HG02610 (cell line): ENCODE results near the gene MRPL54.

Source experiments
- ATAC-seq: cut with Tn5 transposase; IDR thresholded peaks from one replicate; pipeline ENCODE4 v1.9.1; 2021; ENCODE audit warnings: mild to moderate bottlenecking, moderate library complexity; ENCODE audit not compliant: unreplicated experiment

The MRPL54 gene

DNA sequence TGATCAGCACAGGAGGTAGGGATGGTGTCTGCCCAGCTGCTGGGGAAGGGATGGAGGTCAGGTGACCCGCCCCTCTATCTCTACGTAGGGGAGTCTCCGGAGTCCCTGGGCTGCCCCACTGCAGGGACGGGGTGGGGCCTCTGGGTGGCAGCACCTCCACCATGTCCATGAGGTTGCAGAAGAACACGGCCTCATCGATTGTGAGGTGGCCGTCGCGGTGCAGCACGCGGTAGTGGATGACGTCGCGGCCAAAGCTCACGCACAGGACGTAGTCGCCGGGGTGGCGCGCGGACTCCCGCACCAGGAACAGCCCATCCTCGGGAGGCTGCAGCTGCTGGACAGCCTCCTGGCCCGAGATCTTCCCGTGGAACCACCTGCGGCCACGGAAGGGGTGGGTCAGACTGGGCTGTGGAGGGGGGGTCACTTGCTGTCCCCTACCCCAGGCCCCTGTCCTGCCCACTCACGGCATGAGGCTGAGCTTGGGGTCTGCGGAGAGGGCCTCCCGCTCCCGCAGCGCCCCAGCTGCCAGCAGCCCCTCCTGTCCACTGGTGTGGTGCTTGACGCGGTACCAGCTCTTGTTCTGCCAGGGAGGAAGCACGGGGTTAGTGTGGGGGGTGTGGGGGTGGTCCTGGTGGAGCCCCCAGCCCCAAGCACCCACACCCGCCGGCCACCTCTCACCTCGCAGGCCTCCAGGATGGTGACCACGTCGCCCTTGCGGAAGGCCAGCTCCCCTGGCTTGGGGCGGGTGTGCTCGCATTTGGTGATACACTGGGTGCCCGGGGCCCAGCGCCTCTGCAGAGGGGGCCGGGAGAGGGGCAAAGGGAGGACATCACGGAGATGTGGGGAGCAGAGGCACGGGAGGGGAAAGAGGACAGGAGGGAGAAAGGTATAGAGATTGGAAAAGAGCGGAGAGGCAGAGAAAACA is 21.4 kb downstream of the MRPL54 start:
- ATAC-seq: no peak

DNA sequence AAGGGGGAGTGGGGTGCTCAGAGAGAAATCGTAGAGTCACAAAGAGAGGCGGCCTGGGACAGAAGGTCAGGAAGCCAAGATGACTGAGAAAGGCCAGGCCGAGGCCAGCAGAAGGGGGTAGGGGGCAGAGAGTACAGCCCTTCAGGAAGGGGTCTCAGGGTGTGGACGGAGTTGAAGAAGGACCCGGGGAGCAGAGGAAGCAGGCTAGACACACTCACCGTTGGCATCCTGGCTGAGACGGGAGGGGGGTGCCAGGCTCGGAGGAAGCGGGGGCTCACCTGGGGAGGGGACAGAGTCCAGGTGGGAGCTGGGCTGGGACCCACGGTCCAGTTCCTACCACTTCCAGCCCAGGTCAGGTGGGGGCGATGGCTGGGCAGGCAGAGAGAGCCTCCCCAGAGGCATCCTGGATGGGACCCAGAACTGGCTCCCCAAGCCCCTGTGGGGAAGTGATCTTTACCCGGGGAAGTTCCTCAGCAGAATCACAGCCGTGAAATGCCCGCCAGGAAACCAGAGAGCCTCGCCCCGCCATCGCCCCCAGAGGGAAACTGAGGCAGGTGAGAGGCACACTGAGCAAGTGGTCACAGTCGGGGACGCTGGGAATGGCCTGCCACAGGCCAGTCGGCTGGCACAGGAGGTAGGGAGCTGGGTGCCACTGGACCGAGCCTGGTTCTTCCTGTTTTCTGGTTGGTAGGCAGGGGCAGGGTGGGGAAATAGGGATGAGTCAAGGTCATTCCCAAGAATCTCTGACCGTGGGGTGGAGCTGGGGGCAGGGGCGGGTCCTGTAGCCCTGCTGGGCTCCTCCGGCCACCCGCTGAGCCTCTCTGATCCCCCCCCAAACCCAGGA is 22.3 kb downstream of the MRPL54 start:
- no peak for ATAC-seq

DNA sequence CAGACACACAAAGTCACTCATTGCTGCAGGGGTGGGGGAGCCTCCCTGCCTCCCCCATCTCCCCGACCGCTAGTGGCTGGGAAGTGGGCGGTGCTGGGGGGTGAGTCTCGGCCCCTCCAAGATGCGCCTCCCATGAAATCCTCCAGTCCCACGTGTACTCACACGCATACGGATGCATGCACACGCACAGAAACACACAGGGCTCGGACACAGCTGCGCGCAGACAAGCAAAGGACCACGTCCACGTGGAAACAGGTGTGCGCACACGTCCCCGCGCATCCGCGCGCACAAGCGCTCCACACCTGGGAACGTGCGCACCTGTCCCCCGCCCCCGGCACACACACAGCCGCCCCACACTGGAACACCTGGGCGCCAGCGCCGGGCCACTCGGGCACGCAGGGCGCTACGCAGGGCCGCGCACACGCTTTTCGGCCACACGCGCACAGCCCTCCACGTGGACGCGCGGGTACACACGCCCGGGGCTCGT is 23.0 kb downstream of the MRPL54 start:
- ATAC-seq: no peak

DNA sequence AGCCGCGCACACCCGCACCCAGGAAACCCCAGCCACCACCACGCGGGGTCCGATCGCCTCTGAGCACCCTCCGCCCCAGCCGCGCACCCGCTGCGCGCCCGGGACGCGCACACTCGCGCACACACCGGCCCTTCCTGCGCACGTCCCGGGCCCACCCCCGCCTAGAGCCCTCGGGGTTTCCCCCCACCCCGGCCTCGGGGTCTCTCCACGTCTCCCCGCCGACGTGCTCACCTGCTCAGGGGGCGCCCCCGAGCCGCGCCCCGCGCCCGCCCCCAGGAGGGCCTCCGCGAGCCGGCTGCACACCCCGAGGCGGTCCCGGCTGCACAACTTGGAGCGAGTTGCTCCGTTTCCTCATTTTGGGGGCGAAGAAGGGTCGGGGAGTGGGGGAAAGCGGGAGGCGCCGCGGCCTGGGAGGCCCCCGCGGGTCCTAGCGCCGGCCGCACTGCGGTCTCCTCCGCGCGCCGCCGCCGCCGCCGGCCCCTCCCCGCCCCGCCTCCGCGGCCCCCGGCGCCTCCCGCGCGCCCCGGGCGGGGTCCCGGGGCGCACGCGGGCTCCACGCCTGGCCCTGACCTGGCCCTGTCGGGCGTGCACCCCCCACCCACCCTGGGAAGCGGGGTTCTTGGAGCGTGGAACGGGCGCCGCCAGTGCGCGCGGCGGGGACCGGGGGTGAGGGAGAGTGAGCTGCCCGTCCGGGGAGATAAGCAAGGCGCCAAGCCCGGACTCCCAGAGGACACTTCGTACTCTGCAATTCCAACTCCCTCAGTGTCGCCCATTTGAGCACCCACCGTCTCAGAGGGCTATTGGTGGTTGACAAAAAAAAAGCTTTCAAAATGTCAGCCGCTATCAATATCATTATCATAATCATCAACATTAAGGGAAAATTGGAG is 23.7 kb downstream of the MRPL54 start, which contains the start of gene MATK:
Gene MATK, minus strand, starts transcription at position 444 of the 887 bp plus-strand sequence. CDS start 1,246 bp downstream, outside the sequence.
- no peak for ATAC-seq

DNA sequence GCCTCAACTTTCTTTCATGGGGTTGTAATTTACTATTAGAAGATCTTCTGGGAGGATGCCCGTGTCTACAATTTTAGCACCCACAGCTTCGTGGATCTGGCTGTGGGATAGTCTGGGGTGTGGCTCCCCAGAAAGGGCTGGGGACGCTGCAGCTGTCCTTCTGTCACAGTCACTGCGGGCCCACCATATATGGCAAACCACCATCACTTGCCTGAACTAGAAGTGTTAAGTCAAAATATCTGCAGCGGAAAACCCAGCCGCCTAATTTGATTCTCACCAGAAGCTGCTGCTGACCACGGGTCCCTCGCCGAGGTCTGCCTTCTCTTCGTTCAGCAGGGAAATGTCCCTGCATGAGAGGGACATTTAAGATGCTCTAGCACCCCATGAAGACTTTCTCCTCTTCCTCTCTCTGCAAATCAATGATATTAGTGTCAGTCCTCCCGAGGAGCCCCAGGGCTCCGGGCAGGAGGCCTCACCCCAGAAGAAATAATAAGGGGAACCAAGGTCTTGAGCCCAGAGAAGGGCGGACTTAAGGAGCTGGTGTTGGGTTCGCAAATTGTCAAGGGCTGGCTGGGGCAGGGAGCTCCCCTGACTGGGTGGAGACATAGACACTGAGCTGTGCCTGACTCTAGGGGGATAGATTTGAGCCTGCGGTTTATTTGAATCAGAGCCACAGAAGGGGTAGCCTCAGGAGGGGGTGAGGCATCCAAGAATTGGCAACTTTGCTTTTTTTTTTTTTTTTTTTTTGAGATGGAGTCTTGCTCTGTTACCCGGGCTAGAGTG is 26.7 kb downstream of the MRPL54 start:
- no peak for ATAC-seq

DNA sequence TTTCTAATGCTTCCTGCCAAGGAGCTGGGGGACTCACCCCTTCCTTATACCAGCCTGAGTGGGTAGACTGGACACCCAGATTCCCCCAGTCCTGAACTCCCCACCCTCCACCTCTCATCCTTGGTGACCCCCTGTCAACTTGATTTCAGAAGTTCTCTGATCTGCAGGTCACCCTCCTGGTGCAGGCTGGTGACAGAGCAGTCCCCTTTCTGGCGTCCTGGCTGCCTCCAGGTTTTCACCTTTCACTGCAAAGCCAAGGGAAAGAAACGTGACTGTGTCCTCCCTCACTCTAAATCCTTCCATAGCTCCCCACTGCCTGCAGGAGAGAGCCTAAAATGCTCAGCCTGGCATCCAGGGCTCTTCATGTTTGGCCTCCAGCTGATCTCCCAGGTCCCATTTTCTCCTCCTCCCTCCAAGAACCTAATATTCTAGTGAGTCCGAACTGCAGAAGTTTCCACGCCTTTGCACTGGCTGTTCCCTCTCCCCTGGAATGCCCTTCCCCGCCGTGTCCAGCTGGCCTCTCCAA is 27.8 kb downstream of the MRPL54 start:
- ATAC-seq: no peak

DNA sequence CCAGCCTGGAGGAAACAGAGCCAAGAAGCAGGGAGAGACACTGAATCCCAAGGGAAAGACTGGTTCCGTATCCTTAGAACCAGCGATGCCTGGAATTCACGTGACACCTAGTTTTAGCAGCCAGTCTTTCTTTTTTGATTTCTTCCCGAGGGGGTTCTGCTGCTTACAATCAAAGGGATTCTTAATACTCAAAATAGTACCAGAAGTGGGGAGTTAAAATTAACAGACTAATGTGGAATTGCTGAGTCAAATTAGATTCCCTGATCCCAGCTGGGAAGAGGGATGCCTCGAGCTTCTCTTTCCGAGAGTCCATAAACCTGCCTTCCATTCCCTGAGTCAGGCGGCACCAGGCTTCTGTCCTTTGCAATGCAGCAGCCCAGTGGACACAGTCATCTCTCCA is 28.5 kb downstream of the MRPL54 start:
- ATAC-seq: no peak

DNA sequence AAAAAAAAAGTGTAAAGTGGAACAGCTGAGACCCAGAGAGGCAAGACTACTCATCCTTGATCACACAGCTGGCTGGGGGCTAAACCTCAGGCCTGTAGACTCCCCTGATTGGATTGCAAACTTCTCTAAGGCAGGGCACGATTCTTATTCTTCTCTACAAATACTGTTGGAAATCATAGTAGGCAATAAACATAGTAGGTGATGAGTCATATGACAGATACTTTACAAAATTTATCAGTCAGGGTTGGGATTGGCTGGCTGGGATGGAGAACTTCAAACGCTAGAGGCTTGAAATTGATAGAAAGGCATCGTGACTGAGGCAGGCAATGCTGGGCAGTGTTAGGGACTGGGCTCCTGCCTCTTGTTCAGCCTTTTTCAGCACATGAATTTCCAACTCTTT is 29.6 kb downstream of the MRPL54 start:
- ATAC-seq: no peak

DNA sequence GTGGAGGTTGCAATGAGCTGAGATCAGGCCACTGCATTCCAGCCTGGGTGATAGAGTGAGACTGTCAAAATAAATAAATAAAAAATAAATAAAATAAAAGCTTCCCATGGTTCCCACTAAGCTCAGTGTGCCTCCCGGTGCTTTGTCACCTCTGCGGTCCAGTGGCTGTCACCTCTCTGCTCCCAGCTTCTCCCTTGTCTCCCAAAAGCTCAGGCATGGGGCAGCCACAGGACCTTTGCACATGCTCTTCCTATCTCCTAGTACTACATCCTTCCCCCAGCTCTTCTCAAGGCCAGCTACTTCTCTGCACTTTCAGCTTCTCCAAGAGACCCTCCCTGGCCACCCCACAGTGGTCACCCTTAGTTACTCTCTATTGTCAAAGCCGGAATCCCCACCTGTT is 31.3 kb downstream of the MRPL54 start:
- no peak for ATAC-seq

DNA sequence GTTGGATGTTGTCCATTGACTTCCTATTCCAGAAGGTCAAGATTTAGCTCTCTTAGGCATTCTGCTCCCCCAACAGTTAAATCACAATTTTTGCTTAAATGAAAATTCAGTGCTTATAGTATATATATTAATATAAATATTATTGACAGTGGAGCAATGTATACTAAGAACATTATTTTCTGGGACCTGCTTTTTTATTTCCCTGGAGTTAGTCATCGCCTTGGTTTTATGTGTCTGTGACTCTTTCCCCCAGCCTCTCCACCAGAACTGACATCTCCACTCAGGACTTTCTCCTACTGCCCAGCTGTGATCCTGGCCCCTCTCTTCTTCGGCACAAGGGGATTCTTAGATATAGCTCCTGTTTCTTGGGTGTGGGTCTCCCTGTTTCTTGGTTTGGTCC is 33.9 kb downstream of the MRPL54 start:
- ATAC-seq: no peak

DNA sequence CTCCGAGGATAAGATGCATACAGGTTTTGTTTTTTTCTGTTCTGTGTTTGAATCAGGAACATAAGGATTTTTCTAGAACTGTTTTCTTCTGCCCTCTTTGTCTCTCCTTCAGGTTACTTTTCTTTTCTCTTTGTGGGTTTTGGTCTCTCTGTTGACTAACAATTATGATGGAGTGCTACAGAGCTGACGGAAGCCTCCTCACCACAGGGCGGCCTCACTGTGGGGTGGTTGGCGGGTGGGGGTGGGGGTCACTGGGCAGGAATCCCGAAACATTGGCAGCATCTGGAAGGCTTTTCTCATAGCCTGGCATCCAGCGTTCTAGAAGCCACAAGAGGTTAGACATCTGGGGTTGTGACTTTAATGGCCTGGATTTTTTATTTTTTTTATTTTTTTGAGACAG is 35.7 kb downstream of the MRPL54 start:
- no peak for ATAC-seq

DNA sequence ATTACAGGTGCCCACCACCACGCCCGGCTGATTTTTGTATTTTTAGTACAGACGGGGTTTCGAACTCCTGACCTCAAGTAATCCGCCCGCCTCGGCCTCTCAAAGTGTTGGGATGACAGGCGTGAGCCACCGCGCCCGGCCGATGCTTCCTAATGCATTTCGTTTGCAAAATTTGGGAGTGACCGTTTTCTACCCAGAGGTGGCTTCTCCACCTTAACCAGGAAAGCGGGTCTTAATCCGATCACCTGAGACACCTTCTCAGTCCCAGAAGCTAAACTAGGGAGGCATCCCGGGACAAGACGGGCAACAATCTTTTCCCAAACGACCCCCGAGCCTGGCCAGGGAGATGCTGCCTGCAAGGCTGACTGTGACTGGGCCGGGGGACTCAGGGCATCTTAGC is 38.5 kb downstream of the MRPL54 start:
- no peak for ATAC-seq

DNA sequence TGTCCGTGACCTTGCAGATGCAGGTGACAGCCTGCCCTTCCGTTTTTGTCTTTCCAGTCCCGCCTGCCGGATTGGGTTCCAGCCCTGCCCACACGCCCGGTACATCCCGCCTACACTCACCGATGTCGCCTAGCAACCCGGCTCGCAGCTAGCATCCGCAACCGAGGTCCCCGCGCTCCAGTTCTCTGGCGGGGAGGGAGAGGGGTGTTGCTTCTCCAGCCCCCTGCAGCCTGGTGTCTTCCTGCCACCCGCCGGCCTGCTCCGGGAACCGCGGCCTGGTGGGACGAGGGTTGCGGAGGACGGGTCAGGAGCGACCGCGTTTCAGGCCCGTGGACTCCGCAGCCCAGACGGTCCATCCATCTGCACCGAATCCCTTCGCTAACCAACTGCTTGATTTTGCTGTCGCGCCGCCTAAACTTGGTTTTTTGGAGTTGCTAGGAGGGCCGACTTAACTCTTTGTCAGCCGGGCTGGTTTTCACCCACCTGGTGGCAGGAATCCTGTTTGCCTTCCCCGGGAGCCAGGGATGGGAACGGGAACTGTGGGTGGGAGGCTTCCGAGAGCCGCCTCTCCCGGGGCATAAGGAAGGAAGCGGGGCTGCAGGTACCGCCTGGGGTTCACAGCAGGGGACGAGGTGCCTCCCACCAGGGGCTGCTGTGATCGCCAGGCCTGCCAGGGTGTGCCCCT is 39.1 kb downstream of the MRPL54 start:
- ATAC-seq: no peak

DNA sequence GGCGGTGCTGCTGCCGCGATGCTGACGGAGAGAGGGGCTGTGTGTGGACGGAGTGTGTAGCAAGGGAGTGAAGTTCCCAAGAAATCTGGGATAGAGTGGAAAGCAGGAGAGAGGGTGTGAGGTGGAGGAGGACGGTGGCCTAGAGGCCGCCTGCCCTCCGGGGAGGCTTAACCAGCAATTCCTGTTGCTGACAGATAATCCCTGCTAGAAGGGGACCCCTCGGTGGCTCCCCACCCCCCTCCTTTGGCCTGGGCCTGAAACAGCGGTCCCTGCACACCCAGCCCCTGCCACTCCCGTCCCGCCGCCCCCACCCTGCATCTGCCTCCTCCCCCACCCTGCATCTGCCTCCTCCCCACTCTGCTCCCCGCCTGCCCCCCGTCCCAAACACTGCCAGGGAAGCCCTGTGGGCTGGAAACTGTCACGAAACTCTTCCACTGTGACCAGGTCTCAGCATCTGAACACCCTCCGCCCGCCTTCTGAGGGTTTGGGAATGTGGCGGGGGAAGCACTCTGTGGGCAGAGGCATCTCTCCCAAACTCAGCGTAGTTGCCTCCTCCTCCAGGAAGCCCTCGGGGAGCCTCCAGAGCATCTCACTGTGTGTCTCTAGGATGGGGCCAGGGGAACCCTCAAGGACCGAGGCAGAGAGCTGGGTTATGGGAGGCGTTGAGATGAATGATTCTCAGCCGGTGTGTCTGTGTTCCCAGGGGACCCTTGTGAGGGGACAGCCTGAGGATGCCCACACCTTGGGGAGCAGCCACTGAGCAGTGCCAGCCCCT is 40.8 kb downstream of the MRPL54 start:
- ATAC-seq: no peak

DNA sequence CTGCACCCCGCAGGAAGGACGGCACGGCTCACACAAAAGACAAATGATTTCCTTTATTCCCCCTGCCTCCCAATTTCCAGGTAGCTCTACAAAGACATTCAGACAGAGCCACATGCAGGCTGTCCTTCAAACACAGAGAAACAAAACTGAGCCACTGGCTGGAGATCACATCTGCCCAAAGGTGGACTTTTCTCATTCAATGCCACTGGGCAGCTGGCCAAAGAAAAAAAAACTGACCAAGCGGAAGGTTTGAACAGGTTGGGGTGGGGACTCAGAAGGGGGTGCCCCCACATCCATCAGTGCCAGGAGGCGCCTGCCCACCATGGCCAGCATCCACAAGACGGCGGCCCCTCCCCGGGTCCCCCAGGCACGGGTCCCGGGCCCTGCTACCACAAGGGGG is 41.5 kb downstream of the MRPL54 start:
- ATAC-seq: no peak

DNA sequence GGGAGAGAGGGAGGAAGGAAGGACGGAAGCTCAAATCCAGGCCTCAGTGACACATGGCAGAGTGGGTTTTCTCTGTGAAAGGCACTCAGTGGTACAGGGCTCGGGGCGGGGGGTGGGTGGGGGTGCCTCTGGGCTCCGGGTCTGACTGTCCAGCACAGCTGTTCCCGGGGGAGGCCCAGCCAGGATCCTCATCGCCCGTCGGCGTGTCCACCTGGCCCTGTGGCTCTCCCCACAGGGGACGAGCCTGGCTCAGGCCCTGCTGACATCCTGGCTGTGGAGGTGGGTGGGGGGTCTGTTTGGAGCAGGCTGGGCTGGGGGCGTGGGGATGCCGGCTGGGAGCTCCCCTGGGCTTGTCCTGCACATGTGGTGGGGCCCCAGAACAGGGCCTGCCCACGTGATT is 41.9 kb downstream of the MRPL54 start:
- no peak for ATAC-seq

DNA sequence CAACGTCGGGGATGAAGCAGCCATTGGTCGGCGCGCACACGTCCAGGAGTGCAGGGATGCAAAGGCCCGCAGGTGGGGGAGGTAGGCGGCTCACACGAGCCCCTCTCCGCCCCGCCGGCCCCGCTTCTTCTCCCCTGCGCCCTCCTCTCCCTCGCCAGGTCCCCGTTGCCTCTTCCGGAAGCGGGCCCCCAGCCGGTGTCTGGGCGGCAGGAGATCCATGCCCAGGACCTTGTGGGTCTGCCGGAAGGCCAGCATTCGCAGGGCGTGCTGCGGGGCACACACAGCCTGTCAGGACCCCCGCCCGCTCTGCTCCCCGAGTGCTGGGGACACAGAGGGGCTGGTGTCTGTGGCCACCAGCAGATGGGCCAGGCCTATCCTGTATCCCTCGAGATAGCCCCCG is 43.4 kb downstream of the MRPL54 start:
- no peak for ATAC-seq

DNA sequence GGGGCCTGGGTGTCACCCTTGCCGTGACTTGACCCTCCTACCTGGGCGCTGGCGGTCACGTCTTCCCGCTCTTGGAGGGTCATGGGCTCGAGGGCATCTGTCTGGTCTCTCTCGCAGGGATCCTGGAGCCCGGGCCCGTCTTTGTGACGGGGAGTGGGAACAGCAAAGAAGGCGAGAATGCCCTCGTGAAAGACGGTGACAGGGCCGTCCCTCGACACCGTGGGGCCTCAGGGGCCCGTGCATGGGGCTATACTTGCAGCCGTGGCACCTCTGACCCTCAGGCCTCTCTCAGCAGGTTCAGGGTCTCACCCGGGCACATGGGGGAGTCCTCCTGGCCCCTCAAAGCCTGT is 44.6 kb downstream of the MRPL54 start:
- no peak for ATAC-seq
